Neuronal stem cell (in vitro differentiated cells): Measurements from ENCODE around the gene CYP2A7.
"Not testable (repeated sequence)": the region's sequence is repeated elsewhere in the genome, so short reads cannot be mapped to it uniquely, and the experiment has no call there.

Source experiments
- DNase-seq: peaks from one replicate; pipeline ENCODE4 v3.0.0-alpha.2; 2013; ENCODE audit warnings: low spot score
- H2AFZ ChIP-seq: one replicate; pipeline ENCODE4 v1.6.1; 2013; ENCODE audit warnings: mild to moderate bottlenecking, low read length, inconsistent platforms
- H2AK5ac ChIP-seq: 2 replicates; pipeline ENCODE4 v1.6.1; 2013; ENCODE audit warnings: low read depth, mild to moderate bottlenecking, inconsistent platforms, low read length, moderate library complexity, mixed read lengths
- H2BK120ac ChIP-seq: 2 replicates; pipeline ENCODE4 v1.6.1; 2013; ENCODE audit warnings: low read depth, mild to moderate bottlenecking, inconsistent platforms, low read length, moderate library complexity, mixed read lengths
- H2BK12ac ChIP-seq: one replicate; pipeline ENCODE4 v1.6.1; 2013; ENCODE audit warnings: low read length, inconsistent platforms
- H2BK15ac ChIP-seq: 2 replicates; pipeline ENCODE4 v1.6.1; 2013; ENCODE audit warnings: mild to moderate bottlenecking, low read length, inconsistent platforms, mixed read lengths
- H2BK5ac ChIP-seq: one replicate; pipeline ENCODE4 v1.6.1; 2013; ENCODE audit warnings: inconsistent platforms, mild to moderate bottlenecking, low read length, moderate library complexity
- H3K14ac ChIP-seq: one replicate; pipeline ENCODE4 v1.6.1; 2013; ENCODE audit warnings: low read length, inconsistent platforms
- H3K18ac ChIP-seq: 2 replicates; pipeline ENCODE4 v1.6.1; 2013; ENCODE audit warnings: low read length, inconsistent platforms
- H3K23ac ChIP-seq: 2 replicates; pipeline ENCODE4 v1.6.1; 2013; ENCODE audit warnings: low read depth, mild to moderate bottlenecking, mixed read lengths, low read length, inconsistent platforms; ENCODE audit not compliant: poor library complexity
- H3K27ac ChIP-seq: replicated peaks from 3 replicates; pipeline ENCODE4 v1.5.1; 2013; ENCODE audit warnings: low read length, inconsistent platforms
- H3K27me3 ChIP-seq, 3 experiments: 2 replicates each; pipeline ENCODE4 v1.6.1; 2013; ENCODE audit warnings: low read length in 3 of 3, mild to moderate bottlenecking in 2 of 3, inconsistent platforms in 1 of 3, low read depth in 1 of 3, mixed read lengths in 1 of 3, moderate library complexity in 1 of 3; ENCODE audit not compliant: control insufficient read depth in 3 of 3, insufficient read depth in 3 of 3
- H3K36me3 ChIP-seq, 2 donors: replicated peaks in 1 of 2; 2 replicates each; pipeline ENCODE4 v1.6.1; 2013; ENCODE audit warnings: low read length in 2 of 2; ENCODE audit not compliant: control insufficient read depth in 2 of 2, insufficient read depth in 2 of 2
- H3K4ac ChIP-seq: 2 replicates; pipeline ENCODE4 v1.6.1; 2013; ENCODE audit warnings: inconsistent platforms, mild to moderate bottlenecking, low read length, moderate library complexity
- H3K4me1 ChIP-seq, 2 donors: 1 replicate in 1 of 2; 2 replicates in 1 of 2; pipeline ENCODE4 v1.6.1; 2013; ENCODE audit warnings: low read length in 2 of 2, low read depth in 1 of 2; ENCODE audit not compliant: control insufficient read depth in 2 of 2, insufficient read depth in 1 of 2
- H3K4me2 ChIP-seq: one replicate; pipeline ENCODE4 v1.6.1; 2013; ENCODE audit warnings: mild to moderate bottlenecking, low read length, inconsistent platforms; ENCODE audit not compliant: insufficient read depth, poor library complexity, severe bottlenecking
- H3K4me3 ChIP-seq, 2 donors: 2 replicates each; pipeline ENCODE4 v1.5.1; 2013; ENCODE audit warnings: low read length in 2 of 2, mild to moderate bottlenecking in 2 of 2, inconsistent platforms in 1 of 2, moderate library complexity in 1 of 2
- H3K79me1 ChIP-seq: one replicate; pipeline ENCODE4 v1.6.1; 2013; ENCODE audit warnings: low read depth, mild to moderate bottlenecking, inconsistent platforms, low read length, moderate library complexity
- H3K9ac ChIP-seq: one replicate; pipeline ENCODE4 v1.6.1; 2013; ENCODE audit warnings: mild to moderate bottlenecking, low read depth, low read length, inconsistent platforms; ENCODE audit not compliant: poor library complexity
- H3K9me3 ChIP-seq, 2 donors: replicated peaks in 1 of 2; 2 replicates each; pipeline versions ENCODE3 to v1.6.1; 2013; ENCODE audit warnings: low read length in 2 of 2, mild to moderate bottlenecking in 2 of 2, inconsistent platforms in 1 of 2, low read depth in 1 of 2, mixed read lengths in 1 of 2, moderate library complexity in 1 of 2; ENCODE audit not compliant: control insufficient read depth in 2 of 2, insufficient read depth in 1 of 2
- H4K8ac ChIP-seq: one replicate; pipeline ENCODE4 v1.6.1; 2013; ENCODE audit warnings: low read depth, mild to moderate bottlenecking, inconsistent platforms, low read length, moderate library complexity
- H4K91ac ChIP-seq: one replicate; pipeline ENCODE4 v1.6.1; 2013; ENCODE audit warnings: low read length, low read depth, mild to moderate bottlenecking, inconsistent platforms; ENCODE audit not compliant: poor library complexity
- WGBS, 2 donors: extraction: QIAGEN DNeasy Blood & Tissue Kit; methylation state at CpG; one replicate each; pipeline ENCODE4 v1.1.7; 2013; ENCODE audit warnings: missing lambda C conversion rate in 2 of 2, mixed read lengths in 1 of 2; ENCODE audit not compliant: insufficient read length in 2 of 2, insufficient replicate concordance in 1 of 2; ENCODE audit errors: extremely low coverage in 2 of 2; 5-methylcytosine and 5-hydroxymethylcytosine counted together

CYP2A7 gene

GRCh38 chr19:40850277-40850676, 31.8 kb downstream of the CYP2A7 start, which contains the start of gene CYP2A6:
TSS of gene CYP2A6 (minus strand) at chr19:40850447. CDS start at chr19:40850426, 21 bp downstream.
- H2BK15ac ChIP-seq: not testable (repeated sequence)

DNA sequence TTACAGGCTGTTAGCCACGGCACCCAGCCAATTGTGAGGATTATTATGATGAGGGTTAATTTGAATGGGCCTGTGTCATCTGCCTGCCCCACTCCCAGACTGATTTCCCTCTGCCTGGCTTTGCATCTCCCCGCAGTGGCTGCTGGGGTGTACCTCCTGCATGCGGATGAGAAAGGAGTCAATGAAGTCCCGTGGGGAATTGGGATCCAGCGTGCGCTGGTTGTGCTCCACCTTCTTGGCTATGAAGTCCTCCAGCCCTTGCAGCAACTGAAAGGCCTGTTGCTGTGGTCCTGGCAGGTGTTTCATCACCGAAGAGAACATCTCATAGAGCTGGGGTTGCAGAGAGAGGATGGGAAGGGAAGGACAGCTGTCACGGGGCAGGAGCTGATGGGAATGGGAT, 35.3 kb downstream of the CYP2A7 start:
- not testable (repeated sequence) for H2BK12ac ChIP-seq, H3K18ac ChIP-seq, H3K14ac ChIP-seq, H3K9ac ChIP-seq, H3K4me2 ChIP-seq, DNase-seq, H3K4me1 ChIP-seq, H2AFZ ChIP-seq, H2BK5ac ChIP-seq, H3K36me3 ChIP-seq, H3K79me1 ChIP-seq, H3K27ac ChIP-seq, H3K23ac ChIP-seq, H3K4me3 ChIP-seq, H4K91ac ChIP-seq, H2BK15ac ChIP-seq, H4K8ac ChIP-seq, H2AK5ac ChIP-seq, H2BK120ac ChIP-seq, H3K4ac ChIP-seq, H3K9me3 ChIP-seq
- no CpG with 5 or more reads among the region's 8 CpGs for WGBS, 2 donors
- H3K27me3 ChIP-seq: peaks cover 0 to 30% (median 9%) of the 10 kb centered on the region in 3 experiments

More at GRCh38 chr19:40850277-40850676, 31.8 kb downstream of the CYP2A7 start, which contains the start of gene CYP2A6:
- not testable (repeated sequence) for DNase-seq, H3K9me3 ChIP-seq, H4K91ac ChIP-seq, H3K18ac ChIP-seq, H2AFZ ChIP-seq, H3K4me3 ChIP-seq, H2BK5ac ChIP-seq, H3K4me1 ChIP-seq, H3K36me3 ChIP-seq, H2BK120ac ChIP-seq, H3K23ac ChIP-seq, H3K4ac ChIP-seq, H3K79me1 ChIP-seq, H3K27ac ChIP-seq, H3K14ac ChIP-seq, H3K9ac ChIP-seq, H2AK5ac ChIP-seq, H3K4me2 ChIP-seq, H2BK12ac ChIP-seq, H4K8ac ChIP-seq
- no CpG with 5 or more reads among the region's 3 CpGs for WGBS, 2 donors
- H3K27me3 ChIP-seq: peaks cover 0 to 22% (median 9%) of the 10 kb centered on the region in 3 experiments

DNA sequence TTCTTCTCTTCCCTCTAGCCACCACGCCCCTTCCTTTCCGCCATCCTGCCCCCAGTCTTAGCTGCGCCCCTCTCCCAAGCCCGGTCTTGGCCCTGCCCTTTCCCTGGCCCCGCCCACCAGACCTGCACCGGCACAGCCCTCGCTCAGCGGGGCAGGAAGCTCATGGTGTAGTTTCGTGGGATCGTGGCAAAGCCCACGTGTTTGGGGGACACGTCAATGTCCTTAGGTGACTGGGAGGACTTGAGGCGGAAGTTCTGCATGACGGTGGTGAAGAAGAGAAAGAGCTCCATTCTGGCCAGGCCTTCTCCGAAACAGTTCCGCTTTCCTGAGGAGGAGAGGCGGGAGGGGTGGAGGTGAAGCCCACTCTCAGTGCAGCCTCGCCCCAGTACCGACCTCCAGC, 38.4 kb downstream of the CYP2A7 start:
- DNase-seq, H2BK12ac ChIP-seq, H2AK5ac ChIP-seq, H3K4ac ChIP-seq, H3K14ac ChIP-seq, H2BK5ac ChIP-seq, H3K23ac ChIP-seq, H3K4me2 ChIP-seq, H2BK15ac ChIP-seq, H3K9ac ChIP-seq, H3K4me1 ChIP-seq, H3K79me1 ChIP-seq, H3K9me3 ChIP-seq, H2AFZ ChIP-seq, H4K91ac ChIP-seq, H2BK120ac ChIP-seq, H3K4me3 ChIP-seq, H3K27ac ChIP-seq, H3K36me3 ChIP-seq, H4K8ac ChIP-seq, H3K18ac ChIP-seq: not testable (repeated sequence)
- peaks cover 0 to 21% (median 2%) of the 10 kb centered on the region in 3 experiments for H3K27me3 ChIP-seq
- no CpG with 5 or more reads among the region's 19 CpGs for WGBS, 2 donors

DNA sequence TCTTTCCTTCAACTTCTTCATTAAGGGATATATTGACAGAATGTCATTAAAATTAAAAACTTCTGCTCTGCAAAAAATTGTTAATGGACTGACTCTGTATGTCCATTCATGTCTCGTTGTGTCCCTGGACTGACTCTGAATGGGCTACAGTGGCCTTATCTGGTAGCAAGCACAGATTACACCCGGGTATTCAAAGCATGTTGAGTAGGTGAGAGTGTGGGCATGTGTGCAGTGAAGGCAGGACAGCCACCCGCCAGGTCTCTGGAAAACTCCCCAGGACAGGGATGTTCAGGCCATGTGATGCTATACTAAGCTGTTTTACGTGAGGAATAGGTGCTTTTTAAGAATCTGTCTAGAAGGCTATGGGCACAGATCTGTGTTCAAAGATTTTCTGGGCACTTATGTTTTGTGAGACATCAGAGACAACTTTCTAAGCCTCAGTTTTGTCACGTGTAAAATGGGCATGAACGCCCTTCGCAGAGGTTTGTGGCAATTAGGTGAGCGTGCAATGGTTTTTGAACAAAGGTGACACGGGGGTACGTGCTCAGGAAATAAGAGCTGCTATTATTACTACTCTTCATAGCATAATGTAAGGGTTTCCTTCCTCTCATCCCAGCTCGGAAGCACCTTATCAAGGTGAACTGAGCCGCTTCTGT, 38.9 kb downstream of the CYP2A7 start:
- H2BK15ac ChIP-seq, H3K23ac ChIP-seq, H3K9ac ChIP-seq, H3K36me3 ChIP-seq, H3K4ac ChIP-seq, H3K14ac ChIP-seq, H4K91ac ChIP-seq, H3K27ac ChIP-seq, H3K4me1 ChIP-seq, DNase-seq, H4K8ac ChIP-seq, H3K18ac ChIP-seq, H2AK5ac ChIP-seq, H3K9me3 ChIP-seq, H2AFZ ChIP-seq, H2BK12ac ChIP-seq, H3K4me3 ChIP-seq, H2BK120ac ChIP-seq, H3K79me1 ChIP-seq, H3K4me2 ChIP-seq, H2BK5ac ChIP-seq: not testable (repeated sequence)
- no CpG with 5 or more reads among the region's 12 CpGs for WGBS, 2 donors
- H3K27me3 ChIP-seq: peaks cover 0 to 18% (median 2%) of the 10 kb centered on the region in 3 experiments
